GM18909 (cell line): ENCODE data around the gene SPAG16.
"Not testable (repeated sequence)": the region's sequence is repeated elsewhere in the genome, so short reads cannot be mapped to it uniquely, and the experiment has no call there.

Experiments used
- ATAC-seq: cut with Tn5 transposase; IDR thresholded peaks from one replicate; pipeline ENCODE4 v1.9.1; 2021; ENCODE audit warnings: mild to moderate bottlenecking; ENCODE audit not compliant: unreplicated experiment, poor library complexity

The SPAG16 gene

GRCh38 chr2:213376644-213377043, 92.4 kb downstream of the SPAG16 start:
- ATAC-seq = no peak

GRCh38 chr2:213407027-213407426, 122.8 kb downstream of the SPAG16 start:
- not testable (repeated sequence) for ATAC-seq

- ATAC-seq = not testable (repeated sequence)
Observed at GRCh38 chr2:213408426-213409070, 124.3 kb downstream of the SPAG16 start.

- ATAC-seq = not testable (repeated sequence)
Observed at GRCh38 chr2:213410687-213411086, 126.4 kb downstream of the SPAG16 start.

- ATAC-seq = no peak
Observed at GRCh38 chr2:213411582-213412289, 127.5 kb downstream of the SPAG16 start.

GRCh38 chr2:213415093-213415492, 130.8 kb downstream of the SPAG16 start:
- no peak for ATAC-seq

- no peak for ATAC-seq
Observed at GRCh38 chr2:213416832-213417231, 132.6 kb downstream of the SPAG16 start.

GRCh38 chr2:213419980-213420379, 135.7 kb downstream of the SPAG16 start:
- no peak for ATAC-seq

GRCh38 chr2:213420828-213421385, 136.6 kb downstream of the SPAG16 start:
- no peak for ATAC-seq

- no peak for ATAC-seq
Observed at GRCh38 chr2:213422211-213422610, 137.9 kb downstream of the SPAG16 start.

GRCh38 chr2:213425618-213426017, 141.4 kb downstream of the SPAG16 start:
- no peak for ATAC-seq

GRCh38 chr2:213429516-213429915, 145.3 kb downstream of the SPAG16 start:
- ATAC-seq = no peak

- no peak for ATAC-seq
Observed at GRCh38 chr2:213443921-213444320, 159.7 kb downstream of the SPAG16 start.

GRCh38 chr2:213451542-213452239, 167.4 kb downstream of the SPAG16 start:
- no peak for ATAC-seq

GRCh38 chr2:213455316-213456008, 171.2 kb downstream of the SPAG16 start:
- ATAC-seq = no peak

- ATAC-seq = no peak
Observed at GRCh38 chr2:213475433-213475832, 191.2 kb downstream of the SPAG16 start.

GRCh38 chr2:213476641-213477040, 192.4 kb downstream of the SPAG16 start:
- no peak for ATAC-seq

- ATAC-seq = no peak
Observed at GRCh38 chr2:213490087-213490486, 205.8 kb downstream of the SPAG16 start.

- ATAC-seq = no peak
Observed at GRCh38 chr2:213491376-213491775, 207.1 kb downstream of the SPAG16 start.

GRCh38 chr2:213496226-213496625, 212.0 kb downstream of the SPAG16 start:
- no peak for ATAC-seq
